Neutrophil (primary cell): Measurements from ENCODE around the gene SERPINA1.
"Not testable (repeated sequence)": the region's sequence is repeated elsewhere in the genome, so short reads cannot be mapped to it uniquely, and the experiment has no call there.

Experiments
- H3K27ac ChIP-seq: fragments of 200-600 bp; sonication (generic); 2 replicates; pipeline ENCODE4 v1.5.1; 2016; ENCODE audit warnings: mild to moderate bottlenecking, moderate library complexity
- H3K27me3 ChIP-seq: fragments of 200-600 bp; sonication (generic); 2 replicates; pipeline ENCODE4 v1.6.0; 2016; ENCODE audit warnings: mild to moderate bottlenecking
- H3K36me3 ChIP-seq: fragments of 200-600 bp; sonication (generic); 2 replicates; pipeline ENCODE4 v1.5.1; 2017
- H3K4me1 ChIP-seq, 2 experiments: fragments of 200-600 bp in 1 of 2; sonication (generic) in 1 of 2; 1 replicate in 1 of 2; 2 replicates in 1 of 2; pipeline versions ENCODE4 v1.5.1 to v1.6.1; 2013 to 2016; ENCODE audit warnings: low read depth in 1 of 2, low read length in 1 of 2, mild to moderate bottlenecking in 1 of 2, moderate library complexity in 1 of 2; ENCODE audit not compliant: control insufficient read depth in 1 of 2, insufficient read depth in 1 of 2
- H3K4me3 ChIP-seq, 2 experiments: fragments of 200-600 bp in 1 of 2; sonication (generic) in 1 of 2; 1 replicate in 1 of 2; 2 replicates in 1 of 2; pipeline ENCODE4 v1.5.1; 2013 to 2016; ENCODE audit warnings: low read depth in 1 of 2, low read length in 1 of 2, mild to moderate bottlenecking in 1 of 2, moderate library complexity in 1 of 2
- H3K9me3 ChIP-seq: fragments of 200-600 bp; sonication (generic); 2 replicates; pipeline ENCODE4 v1.5.1; 2016
- CTCF ChIP-seq: fragments of 200-600 bp; sonication (generic); IDR thresholded peaks from 2 replicates; pipeline ENCODE4 v1.5.1; 2016; ENCODE audit warnings: antibody characterized with exemption

Gene SERPINA1

GRCh38 chr14:94348836-94349235, 39.6 kb downstream of the SERPINA1 start:
- Histone ChIP-seq H3K36me3 (no peaks in the 10 kb centered on the region), H3K27ac (no peak overlapping the region), H3K27me3 (peaks cover 62% of the 10 kb centered on the region), H3K4me1 (peaks cover 0 to under 1% of the 10 kb centered on the region in 2 experiments), H3K9me3 (no peaks in the 10 kb centered on the region), H3K4me3 (no peak overlapping the region)
- TF ChIP-seq CTCF, result no peak

GRCh38 chr14:94346841-94347240, 41.6 kb downstream of the SERPINA1 start:
- no peak overlapping the region for H3K4me3 ChIP-seq

GRCh38 chr14:94346065-94346786, 42.2 kb downstream of the SERPINA1 start:
- H3K27ac ChIP-seq, H3K36me3 ChIP-seq, H3K4me1 ChIP-seq, H3K9me3 ChIP-seq, H3K4me3 ChIP-seq: not testable (repeated sequence)
- peaks cover 49% of the 10 kb centered on the region for H3K27me3 ChIP-seq

More at GRCh38 chr14:94346841-94347240, 41.6 kb downstream of the SERPINA1 start:
- Histone ChIP-seq H3K4me1 (peaks cover 0 to 7% of the 10 kb centered on the region in 2 experiments), H3K27me3 (peaks cover 48% of the 10 kb centered on the region), H3K36me3 (no peaks in the 10 kb centered on the region), H3K9me3 (no peaks in the 10 kb centered on the region), H3K27ac (no peak overlapping the region)
- no peak for TF ChIP-seq CTCF

GRCh38 chr14:94345344-94346064, 42.9 kb downstream of the SERPINA1 start:
- H3K9me3 ChIP-seq, result no peaks in the 10 kb centered on the region
- peaks cover 0 to 7% of the 10 kb centered on the region in 2 experiments for H3K4me1 ChIP-seq
- no peak overlapping the region for H3K27ac ChIP-seq
- H3K27me3 ChIP-seq, result peaks cover 45% of the 10 kb centered on the region
- no peaks in the 10 kb centered on the region for H3K36me3 ChIP-seq
- TF ChIP-seq CTCF, result no peak
- no peak overlapping the region for H3K4me3 ChIP-seq

- Histone ChIP-seq H3K4me1 (peaks cover 0 to 7% of the 10 kb centered on the region in 2 experiments), H3K27ac (no peak overlapping the region)
Observed at GRCh38 chr14:94344389-94344788, 44.0 kb downstream of the SERPINA1 start.

More at GRCh38 chr14:94344389-94344788, 44.0 kb downstream of the SERPINA1 start:
- peaks cover 37% of the 10 kb centered on the region for H3K27me3 ChIP-seq
- no peaks in the 10 kb centered on the region for H3K36me3 ChIP-seq
- H3K4me3 ChIP-seq, result no peak overlapping the region
- H3K9me3 ChIP-seq, result no peaks in the 10 kb centered on the region
- no peak for TF ChIP-seq CTCF
